Activated T-cell treated with anti-CD3 and anti-CD28 coated beads, Interleukin-2, amount 50 U/mL, for 72 hours (primary cell): ENCODE measurements around the gene IPP. TPM values are rescaled to one million over a fixed set of nuclear protein-coding genes. Genes with fewer than 3 reads are reported as not detected.

Experiments used
- ATAC-seq, 2 donors: fragments of 150-1000 bp; cut with Tn5 transposase; replicated peaks in 1 of 2; 2 replicates each; pipeline ENCODE4 v1.10.0; 2021; ENCODE audit warnings: moderate library complexity in 2 of 2, mild to moderate bottlenecking in 1 of 2
- DNase-seq, 2 donors: peaks; one replicate each; pipeline ENCODE4 v3.0.0; 2021 to 2022; ENCODE audit warnings: mixed read lengths in 1 of 2
- H3K27ac Mint-ChIP-seq: one replicate; pipeline ENCODE4 v1.8.0; 2022; ENCODE audit warnings: mild to moderate bottlenecking, moderate library complexity, mixed read lengths
- H3K27me3 Mint-ChIP-seq: one replicate; pipeline ENCODE4 v1.8.0; 2022; ENCODE audit warnings: low read depth, mixed read lengths
- H3K36me3 Mint-ChIP-seq, 2 donors: one replicate each; pipeline ENCODE4 v1.8.0; 2022; ENCODE audit warnings: mixed read lengths in 2 of 2, mild to moderate bottlenecking in 1 of 2; ENCODE audit not compliant: insufficient read depth in 2 of 2
- H3K4me1 Mint-ChIP-seq: one replicate; pipeline ENCODE4 v1.8.0; 2022; ENCODE audit warnings: low read depth, mixed read lengths
- H3K4me3 Mint-ChIP-seq, 2 donors: one replicate each; pipeline ENCODE4 v1.8.0; 2022; ENCODE audit warnings: mild to moderate bottlenecking in 2 of 2, mixed read lengths in 2 of 2, moderate library complexity in 2 of 2
- H3K9me3 Mint-ChIP-seq, 2 donors: one replicate each; pipeline ENCODE4 v1.8.0; 2022; ENCODE audit warnings: mixed read lengths in 2 of 2
- total RNA-seq, 2 donors: library from RNA; stranded (reverse); gene quantifications; one replicate each; pipeline ENCODE4 v1.2.3, GENCODE V29; 2022

Gene IPP
- total RNA-seq = 10 to 100 TPM; 19.1 to 20.3 TPM

DNA sequence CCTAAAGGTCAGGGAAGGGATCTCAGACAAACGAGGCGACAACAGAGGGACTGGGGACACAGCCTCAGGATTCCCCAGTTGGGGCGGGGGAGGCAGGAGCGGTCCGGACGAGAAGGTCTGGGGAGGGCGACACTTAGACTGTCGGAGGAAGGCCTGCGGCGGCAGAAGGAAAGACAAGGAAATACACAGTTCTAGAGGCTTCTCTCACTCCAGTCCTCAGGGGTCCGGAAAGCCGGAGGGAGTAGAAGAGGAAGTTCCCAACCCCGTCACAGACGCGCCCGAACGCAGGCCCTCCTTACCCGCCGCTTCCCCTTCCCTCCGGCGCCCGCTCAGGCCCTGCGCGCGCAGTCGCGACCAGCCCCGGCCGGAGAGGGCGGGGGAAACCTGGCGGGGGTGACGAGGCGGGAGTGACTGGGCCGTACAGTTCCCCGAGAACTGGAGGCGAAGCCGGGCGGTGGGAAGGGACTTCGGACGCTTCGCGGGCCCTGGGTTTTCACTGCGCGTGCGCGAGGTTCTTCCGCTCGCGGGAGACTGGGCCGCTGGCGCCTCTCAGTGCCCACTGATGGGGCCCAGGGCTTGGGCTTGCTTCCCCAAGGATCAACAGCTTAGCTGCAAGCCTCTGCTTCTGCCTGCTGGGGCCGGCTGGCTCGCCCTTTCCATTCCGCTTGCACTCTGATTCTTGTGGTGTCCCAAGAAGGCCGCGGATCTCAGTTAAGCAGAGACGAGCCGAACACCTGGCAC, at the start of gene IPP:
IPP (minus strand) TSS at position 356 of the 741 bp plus-strand sequence. CDS start 4,242 bp downstream, outside the sequence.
- Mint-ChIP-seq H3K27me3 (no peaks in the 10 kb centered on the region), H3K4me1 (peaks cover 30% of the 10 kb centered on the region), H3K4me3 (peak within 1 kb of the TSS; percentile 93), H3K9me3 (peaks cover 0 to 4% of the 10 kb centered on the region in 2 donors), H3K27ac (peak within 1 kb of the TSS; percentile 97), H3K36me3 (peaks cover 3 to 10% of the 10 kb centered on the region in 2 donors)
- peak; percentile 97 to 98 for DNase-seq
- ATAC-seq = peak; percentile 98

- ATAC-seq (no peak), DNase-seq (no peak)
- Mint-ChIP-seq H3K4me3 (no peak overlapping the region), H3K27ac (no peak overlapping the region), H3K9me3 (no peaks in the 10 kb centered on the region), H3K4me1 (no peaks in the 10 kb centered on the region), H3K36me3 (no peaks in the 10 kb centered on the region), H3K27me3 (no peaks in the 10 kb centered on the region)
These were observed 46.5 kb upstream of the IPP start for GRCh38 chr1:45796946-45797345.

GRCh38 chr1:45796381-45796780, 45.9 kb upstream of the IPP start:
- Mint-ChIP-seq H3K4me1 (no peaks in the 10 kb centered on the region), H3K27ac (no peak overlapping the region), H3K9me3 (no peaks in the 10 kb centered on the region), H3K4me3 (no peak overlapping the region), H3K27me3 (no peaks in the 10 kb centered on the region), H3K36me3 (no peaks in the 10 kb centered on the region)
- ATAC-seq (no peak), DNase-seq (no peak)

GRCh38 chr1:45793942-45794604, 43.6 kb upstream of the IPP start:
- Mint-ChIP-seq H3K27me3 (no peaks in the 10 kb centered on the region), H3K36me3 (no peaks in the 10 kb centered on the region), H3K9me3 (no peaks in the 10 kb centered on the region), H3K4me1 (no peaks in the 10 kb centered on the region), H3K4me3 (no peak overlapping the region), H3K27ac (no peak overlapping the region)
- ATAC-seq (no peak), DNase-seq (no peak)

DNA sequence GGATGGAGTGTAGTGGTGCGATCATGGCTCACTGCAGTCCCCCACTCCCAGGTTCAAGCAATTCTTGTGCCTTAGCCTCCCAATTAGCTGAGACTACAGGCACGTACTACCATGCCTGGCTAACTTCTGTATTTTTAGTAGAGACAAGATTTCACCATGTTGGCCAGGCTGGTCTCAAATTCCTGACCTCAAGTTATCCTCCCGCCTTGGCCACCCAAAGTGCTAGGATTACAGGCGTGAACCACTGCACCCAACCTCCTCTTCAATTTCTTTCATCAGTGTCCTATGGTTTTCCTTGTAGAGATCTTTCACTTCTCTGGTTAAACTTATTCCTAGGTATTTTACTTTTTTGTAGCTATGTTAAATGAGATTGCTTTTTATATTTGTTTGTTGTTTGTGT, 42.3 kb upstream of the IPP start:
- Mint-ChIP-seq H3K4me3 (no peak overlapping the region), H3K4me1 (no peaks in the 10 kb centered on the region), H3K27me3 (peaks cover 4% of the 10 kb centered on the region), H3K36me3 (no peaks in the 10 kb centered on the region), H3K9me3 (no peaks in the 10 kb centered on the region), H3K27ac (no peak overlapping the region)
- ATAC-seq (no peak), DNase-seq (no peak)

GRCh38 chr1:45789601-45790000, 39.1 kb upstream of the IPP start:
- peaks cover 7% of the 10 kb centered on the region for H3K27me3 Mint-ChIP-seq

GRCh38 chr1:45787905-45788304, 37.5 kb upstream of the IPP start:
- no peak overlapping the region for H3K27ac Mint-ChIP-seq
- H3K4me3 Mint-ChIP-seq = no peak overlapping the region
- no peaks in the 10 kb centered on the region for H3K9me3 Mint-ChIP-seq
- H3K4me1 Mint-ChIP-seq = peaks cover 21% of the 10 kb centered on the region
- H3K36me3 Mint-ChIP-seq = no peaks in the 10 kb centered on the region
- DNase-seq = no peak
- H3K27me3 Mint-ChIP-seq = peaks cover 7% of the 10 kb centered on the region
- ATAC-seq = no peak

More at GRCh38 chr1:45789601-45790000, 39.1 kb upstream of the IPP start:
- Mint-ChIP-seq H3K4me3 (no peak overlapping the region), H3K36me3 (no peaks in the 10 kb centered on the region), H3K4me1 (peaks cover 21% of the 10 kb centered on the region), H3K27ac (no peak overlapping the region), H3K9me3 (no peaks in the 10 kb centered on the region)
- ATAC-seq (no peak), DNase-seq (no peak)

GRCh38 chr1:45785583-45785982, 35.1 kb upstream of the IPP start:
- no peak overlapping the region for H3K27ac Mint-ChIP-seq
- H3K36me3 Mint-ChIP-seq = no peaks in the 10 kb centered on the region
- peak; percentile 85 to 90 for ATAC-seq

GRCh38 chr1:45775794-45776193, 25.3 kb upstream of the IPP start:
- Mint-ChIP-seq H3K36me3 (no peaks in the 10 kb centered on the region), H3K4me1 (no peaks in the 10 kb centered on the region), H3K9me3 (no peaks in the 10 kb centered on the region), H3K4me3 (no peak overlapping the region), H3K27me3 (no peaks in the 10 kb centered on the region), H3K27ac (no peak overlapping the region)
- ATAC-seq (no peak), DNase-seq (no peak)

More at GRCh38 chr1:45785583-45785982, 35.1 kb upstream of the IPP start:
- peaks cover 7% of the 10 kb centered on the region for H3K27me3 Mint-ChIP-seq
- peak overlapping the region; percentile 61 to 74 for H3K4me3 Mint-ChIP-seq
- peak; percentile 19 to 30 for DNase-seq
- H3K4me1 Mint-ChIP-seq = peaks cover 21% of the 10 kb centered on the region
- no peaks in the 10 kb centered on the region for H3K9me3 Mint-ChIP-seq

DNA sequence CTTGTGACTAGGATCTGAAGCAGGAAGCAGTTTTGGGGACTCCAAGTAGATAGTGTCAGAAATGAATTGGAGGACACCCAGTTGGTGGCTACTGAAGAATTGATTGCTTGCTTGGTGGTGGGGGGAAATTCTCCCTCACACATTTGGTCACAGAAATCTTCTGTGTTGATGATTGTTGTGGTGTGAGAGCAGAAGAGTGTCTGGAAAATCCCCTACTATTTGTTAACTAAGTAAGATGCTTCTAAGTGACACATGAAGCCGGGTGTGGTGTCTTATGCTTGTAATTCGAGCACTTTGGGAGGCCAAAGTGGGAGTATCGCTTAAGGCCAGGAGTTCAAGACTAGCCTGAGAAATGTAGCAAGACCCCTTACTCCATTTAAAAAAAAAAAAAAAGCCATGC, 22.5 kb upstream of the IPP start:
- Mint-ChIP-seq H3K4me1 (no peaks in the 10 kb centered on the region), H3K36me3 (no peaks in the 10 kb centered on the region), H3K9me3 (no peaks in the 10 kb centered on the region), H3K4me3 (no peak overlapping the region), H3K27me3 (no peaks in the 10 kb centered on the region), H3K27ac (no peak overlapping the region)
- ATAC-seq (peak; percentile 20 to 26), DNase-seq (no peak)

- no peaks in the 10 kb centered on the region for H3K9me3 Mint-ChIP-seq
- H3K4me1 Mint-ChIP-seq = no peaks in the 10 kb centered on the region
- H3K36me3 Mint-ChIP-seq = no peaks in the 10 kb centered on the region
- H3K27me3 Mint-ChIP-seq = no peaks in the 10 kb centered on the region
- H3K4me3 Mint-ChIP-seq = no peak overlapping the region
- ATAC-seq (no peak), DNase-seq (no peak)
- H3K27ac Mint-ChIP-seq = no peak overlapping the region
These were observed 18.9 kb upstream of the IPP start for GRCh38 chr1:45769261-45769932.

- no peaks in the 10 kb centered on the region for H3K36me3 Mint-ChIP-seq
- H3K27ac Mint-ChIP-seq = no peak overlapping the region
- no peaks in the 10 kb centered on the region for H3K9me3 Mint-ChIP-seq
- H3K4me3 Mint-ChIP-seq = no peak overlapping the region
- no peak for ATAC-seq
- H3K27me3 Mint-ChIP-seq = no peaks in the 10 kb centered on the region
- DNase-seq = no peak
- H3K4me1 Mint-ChIP-seq = no peaks in the 10 kb centered on the region
These were observed 16.6 kb upstream of the IPP start for GRCh38 chr1:45767035-45767434.

- H3K4me1 Mint-ChIP-seq = no peaks in the 10 kb centered on the region
- no peak for ATAC-seq
- no peak for DNase-seq
- H3K27ac Mint-ChIP-seq = no peak overlapping the region
- no peak overlapping the region for H3K4me3 Mint-ChIP-seq
- no peaks in the 10 kb centered on the region for H3K9me3 Mint-ChIP-seq
- H3K27me3 Mint-ChIP-seq = no peaks in the 10 kb centered on the region
- H3K36me3 Mint-ChIP-seq = no peaks in the 10 kb centered on the region
These were observed 15.7 kb upstream of the IPP start for GRCh38 chr1:45765999-45766792.
